ENCODE measurements around the gene NOX5.

- TF ChIP-seq CTCF (conservative IDR thresholded peaks at IDR 0.05; ENCODE audit: low read length) = peak; percentile 97
- no peak for TF ChIP-seq EZH2phosphoT487 (IDR thresholded peaks at IDR 0.05; ENCODE audit: borderline replicate concordance, low read depth, low read length)
Measured at GRCh38 chr15:69058830-69059556, 44.5 kb downstream of the NOX5 start.

Data from OCI-LY7 (cell line).